M059J (cell line): Measurements from ENCODE around the gene UBD. TPM values are rescaled to one million over a fixed set of nuclear protein-coding genes. Genes with fewer than 3 reads are reported as not detected.
A peak's percentile ranks its signal among the peaks of the same experiment; 100 is the strongest.

Source experiments
- DNase-seq: peaks from one replicate; pipeline ENCODE4 v3.0.0-alpha.2; 2012; ENCODE audit warnings: low read depth
- total RNA-seq: library from RNA; depleted of rRNA; stranded (reverse); fragments of >200 nt; shearing (Covaris generic); gene quantifications from 2 replicates; pipeline ENCODE4 v1.2.3, GENCODE V29; 2014; rRNA removed

UBD gene
- total RNA-seq, 1 experiment from 2014 or later, result 0.17 TPM

DNA sequence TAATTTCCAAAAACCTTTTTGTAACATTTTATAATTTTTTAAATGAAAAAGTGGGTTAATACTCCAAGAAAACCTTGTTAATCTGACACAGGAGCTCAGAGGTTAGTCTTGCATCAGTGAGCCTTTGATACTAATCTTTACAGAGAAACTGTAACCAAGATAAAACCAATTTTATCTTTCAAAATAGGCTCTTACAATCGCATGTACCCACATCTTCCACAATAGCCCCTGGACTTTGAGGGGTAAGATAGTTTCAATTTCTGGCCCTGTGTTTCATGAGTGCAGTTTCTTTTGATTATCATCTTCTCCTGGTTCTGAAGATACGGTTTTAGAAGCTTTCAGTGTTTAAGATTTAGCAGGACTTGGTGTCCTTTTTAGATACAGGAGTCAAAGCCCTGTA, 37.3 kb downstream of the UBD start:
- DNase-seq, result no peak

DNA sequence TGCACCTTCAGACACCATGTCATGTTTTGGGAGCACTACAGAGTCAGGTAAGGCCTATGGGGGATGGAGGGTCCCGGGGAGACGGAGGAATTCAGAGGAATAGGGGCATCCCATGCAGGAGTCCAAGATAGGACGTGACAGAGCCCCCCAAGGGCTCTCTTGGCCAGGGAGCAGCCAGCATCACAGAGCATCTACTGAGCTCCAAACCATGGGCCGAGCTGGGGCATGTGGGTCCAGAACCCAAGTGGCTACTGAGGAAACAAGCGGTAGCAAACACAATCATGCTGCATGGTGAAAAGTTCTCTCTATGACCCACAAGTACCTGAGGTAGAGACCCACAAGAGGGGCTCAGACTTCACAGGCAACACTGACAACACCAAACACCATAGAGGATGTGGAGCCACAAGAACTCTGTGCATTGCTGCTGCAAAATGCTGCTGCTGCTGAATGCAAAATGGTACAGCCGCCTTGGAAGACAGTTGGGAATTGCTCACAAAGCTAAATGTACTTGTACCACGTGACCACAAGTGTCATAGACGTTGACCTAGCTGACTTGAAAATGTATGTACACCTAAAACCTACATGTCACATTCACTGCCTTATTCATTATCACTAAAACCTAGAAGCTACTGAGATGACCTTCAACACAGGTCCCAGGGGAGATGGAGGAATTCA, 38.4 kb downstream of the UBD start:
- no peak for DNase-seq

DNA sequence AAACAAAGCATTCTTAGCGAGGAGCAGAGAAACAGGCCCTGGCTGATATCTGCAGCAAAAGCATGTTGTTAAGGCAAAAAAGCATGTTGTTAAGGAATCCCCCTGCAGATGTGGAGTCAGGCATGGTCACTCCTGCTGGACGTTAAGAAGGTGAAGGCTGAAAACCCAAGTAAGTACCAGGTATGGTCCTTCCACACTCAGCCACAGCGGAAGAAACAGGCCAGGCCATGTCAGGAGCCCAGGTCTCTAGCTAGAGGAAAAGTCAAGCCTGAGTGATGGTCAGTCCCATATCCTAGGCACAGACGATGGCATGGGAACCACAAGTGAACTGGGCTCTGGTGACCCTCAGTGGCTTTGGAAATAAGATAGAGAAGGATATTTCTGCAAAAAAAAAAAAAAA, 39.3 kb downstream of the UBD start:
- DNase-seq, result no peak

DNA sequence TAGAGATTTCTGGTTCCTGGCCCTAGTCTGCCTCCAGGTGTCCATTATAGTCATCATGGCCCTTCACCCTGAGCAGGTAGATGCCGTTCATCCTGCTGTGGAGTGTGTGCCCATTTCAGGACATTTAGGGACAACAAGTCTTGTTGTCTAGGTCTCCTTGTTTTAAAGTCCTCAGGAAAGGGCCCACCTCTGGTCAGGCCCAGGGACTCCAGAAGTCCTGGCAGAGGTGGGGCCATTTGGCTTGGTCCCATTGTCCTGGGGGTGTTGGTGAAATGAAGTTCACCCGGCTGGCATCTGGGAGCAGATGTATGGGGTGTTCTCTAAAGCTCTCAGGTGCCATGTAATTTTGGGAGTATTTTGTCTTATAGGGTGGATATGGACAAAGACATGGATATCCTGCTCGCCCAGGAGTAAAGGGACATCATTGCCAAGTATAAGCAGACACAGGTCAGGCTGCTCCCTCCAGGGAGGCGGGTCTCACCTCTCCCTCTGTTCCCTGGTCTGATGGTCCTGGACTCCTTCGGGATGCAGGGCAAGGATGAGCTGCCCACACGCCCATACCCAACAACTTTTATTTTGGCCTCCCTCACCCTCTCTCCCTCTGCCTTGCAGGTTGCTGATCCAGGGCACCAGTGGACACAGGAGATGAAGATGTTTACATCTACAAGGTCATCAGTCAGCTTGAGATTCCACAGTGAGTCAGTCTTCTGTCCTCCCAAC, 40.1 kb downstream of the UBD start:
- no peak for DNase-seq

DNA sequence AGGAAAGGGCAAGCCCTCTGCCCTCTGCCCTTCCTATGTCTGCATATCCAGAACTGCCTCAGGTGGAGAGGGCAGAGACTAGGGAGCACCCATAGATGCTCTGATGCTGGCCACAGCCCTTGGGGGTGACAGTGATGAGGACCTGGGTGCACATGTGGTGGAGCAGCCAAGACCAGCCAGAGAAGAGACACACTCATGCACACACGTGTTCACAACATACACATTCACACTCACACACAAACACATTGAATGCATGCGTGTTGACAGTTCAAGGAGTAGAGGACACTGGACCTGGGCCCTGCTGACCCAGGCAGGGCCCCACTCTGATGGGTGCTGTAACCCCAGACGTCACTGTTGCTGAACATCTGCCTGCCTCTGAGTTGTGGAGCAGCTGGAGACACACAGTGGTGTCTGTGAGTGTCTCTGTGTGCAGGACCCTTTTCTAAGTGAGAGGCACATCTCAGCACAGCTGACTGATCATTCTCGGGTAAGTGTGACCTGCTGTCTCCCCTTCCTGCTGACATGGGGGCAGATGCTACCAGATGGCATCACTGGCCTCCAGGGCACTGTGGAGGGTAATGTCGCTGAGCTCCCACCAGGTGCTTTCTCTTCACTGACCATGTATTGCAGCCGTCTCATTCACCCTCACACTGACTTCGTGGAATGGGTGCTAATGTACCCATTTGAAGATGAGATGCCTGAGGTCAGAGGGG, 41.6 kb downstream of the UBD start:
- DNase-seq, result no peak

DNA sequence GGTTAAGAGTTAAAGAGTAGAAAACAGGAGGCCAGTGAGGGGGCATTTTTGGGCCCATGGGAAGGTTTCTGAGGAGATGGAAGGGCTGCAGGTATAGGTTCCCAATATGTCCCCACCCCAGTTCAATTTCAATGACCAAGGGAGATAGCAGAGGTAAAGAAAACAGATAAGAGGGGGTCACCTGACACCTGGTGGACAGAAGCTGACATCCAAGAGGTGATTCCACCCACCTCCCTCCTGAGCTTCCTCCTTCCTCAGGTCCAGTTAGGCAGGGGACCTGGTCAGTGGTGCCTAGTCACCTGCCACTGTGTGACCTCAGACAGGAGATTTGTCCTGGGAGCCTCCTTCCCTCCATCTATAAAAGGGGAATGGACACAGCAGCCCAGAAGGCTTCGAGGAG, 42.3 kb downstream of the UBD start:
- no peak for DNase-seq

DNA sequence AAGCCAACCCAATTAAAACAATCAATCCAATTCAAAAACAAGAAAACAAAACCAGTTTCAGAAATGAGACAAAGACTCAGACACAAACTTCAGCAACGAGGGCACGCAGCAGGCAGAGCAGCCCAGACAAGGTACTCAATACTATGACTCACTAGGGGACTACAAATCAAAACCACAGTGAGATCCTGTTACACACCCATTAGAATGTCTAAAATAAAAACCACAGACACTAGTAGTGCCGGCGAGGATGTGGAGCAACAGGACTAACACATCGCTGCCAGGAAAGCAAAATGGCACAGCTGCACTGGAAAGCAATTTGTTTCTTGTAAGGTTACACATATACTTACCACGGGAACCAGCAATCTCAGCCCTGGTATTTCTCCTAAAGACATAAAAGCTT, 43.4 kb downstream of the UBD start:
- DNase-seq, result peak; percentile 93

DNA sequence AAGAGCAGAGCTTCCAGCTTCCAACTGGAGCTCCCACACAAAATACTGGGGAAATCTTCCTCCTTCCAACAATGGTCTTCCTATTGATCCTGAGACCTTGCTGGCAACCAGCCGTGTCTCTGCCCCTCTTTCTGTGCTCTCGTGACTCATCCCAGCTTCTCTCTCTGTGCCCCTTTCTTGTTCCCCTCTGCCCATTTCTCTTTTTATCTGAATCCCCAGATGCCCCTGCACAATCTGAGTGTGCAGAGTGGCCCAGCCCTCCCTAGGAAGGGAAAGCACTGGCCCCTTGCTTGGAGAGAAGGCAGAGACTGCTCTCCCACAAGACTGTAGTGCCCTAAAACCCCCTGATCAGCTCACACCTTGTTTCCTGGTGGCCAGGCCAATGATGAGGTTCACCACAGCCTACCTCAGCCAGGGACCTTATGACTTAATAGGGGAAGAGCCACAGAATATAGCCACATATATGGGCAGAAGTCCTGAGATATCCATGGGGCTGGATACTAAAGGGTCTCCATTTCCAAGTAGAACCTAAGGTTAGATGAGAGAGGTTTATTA, 48.7 kb downstream of the UBD start:
- no peak for DNase-seq

DNA sequence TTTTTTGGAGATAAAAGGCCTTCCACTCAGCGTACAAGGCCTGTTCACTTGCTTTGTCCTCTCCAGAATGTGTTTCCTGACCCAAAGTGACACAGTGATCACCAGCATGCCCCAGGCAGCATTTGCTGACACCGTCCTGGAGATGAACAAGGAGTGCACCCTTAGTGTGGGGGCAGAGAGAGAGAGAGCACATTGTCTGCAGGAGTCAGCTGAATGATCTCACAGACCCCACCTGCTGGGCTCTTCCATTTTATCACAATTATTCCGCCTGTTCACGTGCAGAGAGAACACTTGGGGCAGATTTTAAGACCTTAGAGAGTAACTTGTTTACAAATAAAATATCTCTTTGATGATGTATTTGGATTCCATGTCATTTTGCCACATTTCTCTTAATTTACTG, 49.3 kb downstream of the UBD start:
- DNase-seq, result peak; percentile 34

DNA sequence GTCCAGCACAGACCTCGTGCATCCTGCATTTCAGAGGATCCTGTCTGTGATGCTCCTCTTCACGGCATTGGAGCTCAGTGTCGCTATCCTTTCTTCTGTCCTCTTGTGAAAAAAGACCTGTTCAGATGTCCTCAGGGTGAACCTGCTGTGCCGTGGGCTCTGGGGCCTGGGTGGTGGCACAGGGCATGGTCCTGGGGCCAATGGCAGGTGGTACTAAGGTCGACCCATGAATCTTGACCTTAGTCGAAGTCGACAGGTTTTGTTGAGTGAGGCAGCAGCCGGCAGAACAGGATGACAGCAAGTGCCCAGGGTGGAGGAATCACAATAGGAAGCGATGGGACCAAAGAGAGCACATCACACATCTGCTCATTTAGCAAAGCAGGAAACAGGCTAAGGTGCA, 49.8 kb downstream of the UBD start:
- DNase-seq, result no peak

DNA sequence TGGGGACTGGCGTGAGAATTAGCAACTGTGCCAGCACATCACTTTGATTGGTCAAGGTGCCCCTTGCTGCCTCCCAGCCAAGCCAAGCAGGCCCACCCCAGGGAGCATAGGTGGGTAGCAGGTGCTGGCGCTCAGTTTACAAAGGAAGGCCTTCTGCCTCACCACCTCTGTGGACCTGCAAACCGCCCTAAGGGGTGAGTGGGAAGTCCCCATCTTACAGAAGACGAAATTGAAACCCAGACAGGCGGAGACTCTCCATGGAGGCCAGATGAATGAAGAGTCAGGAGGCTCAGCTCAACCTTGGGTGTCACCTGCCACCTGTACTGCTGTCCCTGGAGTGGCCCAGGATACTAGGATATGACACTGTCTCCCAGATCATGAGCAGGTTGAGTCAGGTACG, 50.3 kb downstream of the UBD start:
- DNase-seq, result no peak

DNA sequence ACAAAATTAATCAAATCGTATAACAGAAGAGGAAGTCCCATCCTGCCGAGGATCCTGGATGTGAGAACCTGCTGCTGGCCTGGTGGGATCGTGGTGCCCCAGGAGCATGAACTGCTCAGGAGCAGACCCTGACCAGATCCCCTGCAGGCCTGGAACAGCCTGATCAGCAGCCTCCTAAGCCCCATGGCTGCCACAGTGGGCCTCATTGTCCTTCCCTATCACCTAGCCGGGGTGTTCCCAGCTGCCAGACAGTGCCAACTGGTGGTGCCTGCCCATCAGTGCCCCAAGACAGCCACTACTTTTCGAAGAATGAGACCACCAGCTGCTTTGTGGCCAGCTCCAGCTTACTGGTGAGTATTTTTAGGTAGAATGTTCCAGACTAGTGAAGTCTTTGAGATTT, 52.2 kb downstream of the UBD start:
- DNase-seq, result no peak

DNA sequence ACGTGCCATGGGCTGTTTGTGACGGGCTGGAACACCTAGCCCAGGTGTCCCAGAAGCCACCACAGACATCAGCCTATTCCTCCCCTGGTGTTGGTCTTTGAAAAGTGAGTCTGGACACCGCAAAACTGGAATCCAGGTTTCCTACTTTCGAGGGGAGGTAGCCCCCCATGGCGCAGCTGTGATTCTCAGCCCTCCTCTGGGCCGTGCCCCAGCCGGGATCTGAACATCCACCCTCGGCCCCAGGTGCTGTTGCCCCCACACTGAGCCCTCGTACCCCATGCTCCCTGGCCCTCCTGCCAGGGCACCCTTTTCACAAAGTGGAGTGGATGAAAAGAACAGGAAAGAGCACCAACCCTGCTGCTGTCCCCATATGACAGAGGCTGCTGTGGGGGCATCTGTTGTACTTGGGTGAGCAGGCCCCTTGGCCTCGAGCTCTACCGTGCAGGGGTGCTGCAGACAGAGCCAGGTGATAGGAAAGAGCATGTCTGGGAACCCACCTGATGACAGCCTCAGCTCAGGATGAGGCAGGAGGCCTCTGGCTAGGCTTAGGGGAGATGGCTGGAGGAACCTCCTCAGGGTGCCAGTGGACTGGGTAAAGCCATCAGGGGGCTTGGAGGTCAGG, 53.0 kb downstream of the UBD start:
- DNase-seq, result no peak

DNA sequence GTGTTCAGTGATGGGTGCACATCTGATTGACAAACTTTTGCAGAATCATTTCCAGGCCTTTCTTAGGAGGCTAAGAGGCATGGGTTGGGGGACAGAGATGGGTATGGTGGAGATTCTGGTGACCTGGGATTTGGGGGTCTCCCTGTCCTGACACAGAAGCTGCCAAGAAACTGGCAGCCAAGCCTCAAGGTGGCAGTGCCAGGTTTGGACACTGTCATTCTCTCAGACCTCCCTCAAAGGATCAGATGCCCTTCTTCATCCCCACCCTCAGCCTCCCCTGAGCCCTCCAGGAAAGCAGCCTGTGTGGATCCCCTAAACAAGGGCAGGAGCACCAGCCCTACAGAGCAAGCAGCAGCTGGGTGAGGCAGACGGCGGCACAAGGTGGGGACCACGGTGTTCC, 53.7 kb downstream of the UBD start:
- no peak for DNase-seq

Other genes starting within 250 kb of the UBD start
- gene OR5V1, start 190.9 kb downstream of the UBD start, total RNA-seq, result not detected in 2 replicates
- gene OR12D3, start 184.4 kb downstream of the UBD start, total RNA-seq, result not detected in 2 replicates
- gene OR12D2, start 164.1 kb downstream of the UBD start, total RNA-seq, result not detected in 2 replicates
- not detected in 2 replicates for gene OR12D1, start 144.8 kb downstream of the UBD start, total RNA-seq
- gene OR10C1, start 120.4 kb downstream of the UBD start, total RNA-seq, result not detected in 2 replicates
- not detected in 2 replicates for gene OR11A1, start 102.7 kb downstream of the UBD start, total RNA-seq
- not detected in 2 replicates for gene OR2H1, start 102.6 kb downstream of the UBD start, total RNA-seq
- not detected in 2 replicates for gene MAS1L, start 71.8 kb downstream of the UBD start, total RNA-seq
- not detected in 2 replicates for gene OR2H2, start 25.4 kb upstream of the UBD start, total RNA-seq
- gene GABBR1, start 73.5 kb upstream of the UBD start, total RNA-seq, result 2.1 TPM in 2 replicates
- not detected in 2 replicates for gene MOG, start 97.4 kb upstream of the UBD start, total RNA-seq
- 0.05 TPM in 1 of 2 replicates, not detected in the other for gene ZFP57, start 121.4 kb upstream of the UBD start, total RNA-seq
- 379 and 414 TPM in 2 replicates for gene HLA-F, start 163.7 kb upstream of the UBD start, total RNA-seq